G401.6 (cell line): Measurements from ENCODE around the gene TRUB2.

Experiments used
- FAIRE-seq: peaks from 2 replicates; lab custom pipeline; 2012; peaks lifted over from hg19 to GRCh38; lab: Jason Lieb, UNC

TRUB2 gene

DNA sequence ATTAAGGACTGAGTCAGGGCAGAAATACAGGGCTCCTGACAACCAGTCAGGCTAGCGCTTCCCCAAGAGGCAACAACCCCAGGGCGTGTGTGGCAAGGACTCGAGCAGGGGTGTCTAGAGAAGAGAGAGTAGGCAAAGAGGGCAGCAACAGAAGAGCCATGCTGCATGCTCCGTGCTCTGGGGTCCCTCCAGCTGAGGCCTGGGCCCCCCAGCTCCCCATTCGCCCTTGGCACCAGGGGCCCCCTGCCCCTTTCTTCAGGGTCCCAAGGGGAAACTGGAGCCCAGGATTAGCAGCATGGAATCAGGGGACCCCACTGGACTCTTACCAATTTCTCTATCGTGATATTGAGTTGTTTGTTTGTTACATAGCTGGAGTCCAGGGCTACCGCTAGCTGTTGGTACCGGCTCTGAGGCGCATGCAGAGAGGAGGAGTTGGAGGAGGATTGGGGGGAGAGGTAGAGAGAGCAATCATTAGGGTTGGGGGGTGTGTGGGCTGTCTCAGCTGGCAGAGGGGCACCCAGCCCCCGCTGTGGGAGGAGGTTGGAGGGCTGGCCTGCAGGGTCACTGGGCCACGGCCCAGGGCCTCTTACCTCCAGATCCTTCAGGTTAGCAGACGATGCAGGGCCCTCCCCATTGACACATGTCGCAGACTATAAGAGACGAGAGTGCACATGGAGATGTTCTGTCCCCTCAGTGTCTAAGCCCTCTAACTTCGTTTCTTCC is 55.2 kb downstream of the TRUB2 start:
- no peak for FAIRE-seq

DNA sequence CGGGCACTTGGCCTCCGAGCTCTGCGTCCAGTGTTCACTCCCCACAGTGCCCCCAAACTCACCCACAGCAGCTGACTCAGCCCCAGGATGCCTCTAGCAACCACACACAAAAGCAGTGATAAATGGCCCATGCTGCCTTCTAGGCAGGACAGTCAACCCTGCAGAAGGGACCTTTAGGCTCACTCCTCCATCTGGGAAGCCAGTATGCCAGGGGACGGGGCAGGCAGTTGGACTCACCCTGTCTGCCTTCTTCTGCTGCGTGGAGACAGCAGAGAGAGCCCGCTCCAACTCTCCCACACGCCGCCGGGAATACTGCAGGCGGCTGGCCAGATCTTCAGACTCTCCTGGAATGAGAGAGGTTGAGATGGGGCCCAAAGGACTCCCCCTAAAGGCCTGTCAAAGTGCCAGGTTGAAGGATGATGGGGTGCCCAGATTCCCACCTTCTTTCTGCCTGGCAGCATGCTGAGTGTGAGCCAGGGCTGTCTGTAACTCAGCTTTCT is 56.8 kb downstream of the TRUB2 start:
- FAIRE-seq, result no peak

DNA sequence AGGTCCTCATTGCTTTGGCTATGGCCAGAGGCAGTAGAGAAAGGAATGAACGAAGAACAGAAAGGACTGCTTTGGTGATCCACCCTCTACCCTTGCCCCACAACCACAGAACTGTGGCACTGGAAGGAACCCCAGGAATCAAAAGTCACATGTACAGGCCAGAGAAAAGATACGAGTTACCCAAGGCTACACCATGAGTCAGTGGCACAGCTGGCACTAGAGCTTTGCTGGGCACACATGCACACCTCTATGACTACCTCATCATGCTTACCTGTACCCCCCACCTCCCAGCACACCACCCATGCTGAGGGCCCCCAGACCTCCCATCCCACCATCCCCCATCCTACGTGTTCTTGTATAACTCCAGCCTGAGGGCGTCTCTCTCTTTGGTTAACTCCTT is 59.6 kb downstream of the TRUB2 start:
- no peak for FAIRE-seq

DNA sequence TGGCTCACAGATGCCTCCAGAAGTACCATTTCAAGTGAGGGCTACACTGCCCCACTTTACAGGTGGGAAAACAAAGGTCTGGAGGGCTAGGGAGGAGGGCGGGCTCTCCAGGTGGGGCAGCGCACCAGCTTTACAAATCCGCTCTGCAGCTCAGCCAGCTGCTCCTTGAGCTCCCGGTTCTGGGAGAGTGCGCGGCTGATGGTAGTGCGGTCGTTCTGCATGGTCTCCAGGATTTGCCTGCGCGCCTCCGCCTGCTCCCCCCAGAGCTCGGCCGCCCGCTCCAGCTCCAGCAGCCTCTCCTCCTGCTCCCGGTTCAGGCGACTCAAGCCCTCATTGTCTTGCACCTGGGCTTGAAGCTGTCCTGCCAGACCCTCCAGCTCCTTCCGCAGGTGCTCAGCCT is 61.9 kb downstream of the TRUB2 start:
- no peak for FAIRE-seq

DNA sequence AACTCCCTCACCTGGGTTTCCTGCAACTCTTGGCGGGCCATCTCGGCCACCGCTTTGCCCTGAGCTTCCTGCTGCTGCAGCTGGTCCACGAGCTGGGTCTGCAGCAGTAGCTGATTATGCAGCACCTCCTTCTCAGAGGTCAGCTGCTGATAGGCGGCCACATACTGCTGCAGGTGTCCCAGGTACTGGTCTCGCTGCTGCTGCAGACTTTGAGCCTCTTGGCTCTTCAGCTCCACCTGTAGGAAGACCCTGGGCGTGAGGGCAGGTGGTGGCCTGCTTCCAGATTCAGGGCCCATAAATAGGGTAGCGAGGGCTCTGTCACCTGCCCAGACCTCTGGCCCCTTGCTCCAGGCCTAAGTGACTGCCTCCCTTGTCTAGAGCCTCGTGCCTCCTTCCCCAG is 63.1 kb downstream of the TRUB2 start:
- no peak for FAIRE-seq

DNA sequence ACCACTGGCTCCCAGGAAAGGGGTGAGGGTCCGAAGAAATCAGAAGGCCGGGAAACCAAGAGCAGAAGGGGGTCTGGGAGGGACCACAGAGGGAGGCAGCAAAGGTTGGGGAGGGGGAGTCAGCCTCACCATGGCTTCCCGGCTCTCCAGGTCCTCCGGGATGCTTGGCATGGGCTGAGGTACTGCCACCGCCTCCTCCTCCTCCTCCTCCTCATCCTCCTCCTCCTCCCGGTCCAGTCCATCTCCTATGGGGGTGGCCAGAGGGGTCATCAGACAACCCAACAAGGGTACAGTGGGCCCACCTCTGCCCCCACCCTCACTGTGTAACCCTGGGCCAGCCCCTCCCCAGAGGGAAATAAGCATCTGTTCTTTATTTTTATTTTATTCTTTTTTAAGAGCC is 63.9 kb downstream of the TRUB2 start:
- no peak for FAIRE-seq

DNA sequence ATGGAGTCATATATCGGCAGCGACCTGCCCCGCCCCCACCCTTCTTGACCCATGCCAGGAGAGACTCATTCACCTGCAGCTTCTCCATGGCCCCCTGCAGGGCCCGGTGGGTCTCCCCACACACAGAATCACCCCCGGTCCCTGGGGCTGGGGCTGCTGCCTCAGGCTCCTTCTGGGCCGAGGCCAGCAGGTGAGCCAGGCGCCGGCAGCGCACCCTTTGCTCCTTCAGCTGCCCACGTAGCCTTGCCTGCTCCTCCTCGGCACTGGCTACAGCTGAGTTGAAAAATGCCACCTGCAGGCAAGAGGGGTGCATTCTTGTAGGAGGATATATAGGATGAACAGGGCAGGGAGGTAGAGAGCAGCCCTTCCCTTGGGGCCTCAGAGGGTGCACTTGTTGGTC is 64.3 kb downstream of the TRUB2 start:
- no peak for FAIRE-seq

DNA sequence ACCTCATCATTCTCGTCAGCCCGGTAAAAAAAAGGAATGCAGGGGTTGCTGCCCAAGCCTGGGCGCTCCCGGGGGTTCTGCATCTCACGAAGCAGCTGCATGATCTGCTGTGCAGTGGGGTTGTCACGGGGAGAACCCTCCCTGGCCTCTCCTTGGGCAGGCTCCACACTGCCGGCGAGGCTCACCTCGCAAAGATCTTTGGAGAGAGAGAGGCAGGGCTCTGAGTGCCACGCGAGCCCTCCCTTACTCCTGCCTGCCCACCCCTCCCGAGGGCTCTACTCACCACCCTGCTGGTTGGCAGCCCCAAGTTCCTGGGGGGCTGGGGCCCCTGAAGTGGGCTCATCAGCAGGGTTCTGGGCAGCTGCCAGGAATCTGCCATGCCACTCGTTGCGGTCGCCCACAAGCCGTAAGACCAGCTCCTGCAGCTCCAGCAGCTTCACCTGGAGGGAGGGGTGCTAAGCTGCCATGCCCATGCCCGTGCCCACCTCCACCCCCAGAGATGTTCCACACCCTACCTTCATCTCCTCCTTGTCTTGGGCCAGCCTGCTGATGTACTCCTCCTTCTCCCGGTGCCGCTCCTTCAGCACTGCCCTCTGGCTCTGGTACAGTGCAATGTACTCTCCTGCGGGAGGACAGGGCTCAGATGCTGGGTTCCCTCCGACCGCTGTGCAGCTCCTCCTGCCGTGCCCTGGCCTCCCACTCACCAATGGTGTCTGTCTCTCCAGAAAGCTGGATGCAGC is 65.0 kb downstream of the TRUB2 start:
- no peak for FAIRE-seq
